GM12878 (cell line): ENCODE results near the gene SHQ1.

Source experiments
- FOXK2 ChIP-seq: fragments of 450-650 bp; IDR thresholded peaks from 2 replicates; pipeline ENCODE4 v1.6.1; 2017; ENCODE audit warnings: mild to moderate bottlenecking, moderate library complexity
- LARP7 ChIP-seq: fragments of 450-650 bp; IDR thresholded peaks from 2 replicates; pipeline ENCODE4 v1.6.1; 2017; ENCODE audit warnings: mild to moderate bottlenecking
- SRF ChIP-seq, 2 experiments: IDR thresholded peaks; 2 replicates each; pipeline ENCODE4 v1.6.1; 2011; ENCODE audit warnings: low read depth in 2 of 2, low read length in 2 of 2, mild to moderate bottlenecking in 1 of 2, moderate library complexity in 1 of 2
- TF ChIP-seq, protein P1 (sequence below), 3 experiments: IDR thresholded peaks in 2 of 3; conservative IDR thresholded peaks in 1 of 3; 2 replicates each; pipeline ENCODE4 v1.5.1; 2011; ENCODE audit warnings: low read depth in 3 of 3, low read length in 3 of 3, mild to moderate bottlenecking in 3 of 3, control low read depth in 2 of 3, moderate library complexity in 2 of 3, inconsistent platforms in 1 of 3, mixed read lengths in 1 of 3; ENCODE audit not compliant: control insufficient read depth in 2 of 3, insufficient read depth in 1 of 3; ENCODE audit errors: extremely low read depth in 1 of 3
- TF ChIP-seq, protein P2 (sequence below): IDR thresholded peaks from 2 replicates; pipeline ENCODE4 v1.6.1; 2012; ENCODE audit warnings: low read depth, low read length, improper control_type of control experiment

DNA sequence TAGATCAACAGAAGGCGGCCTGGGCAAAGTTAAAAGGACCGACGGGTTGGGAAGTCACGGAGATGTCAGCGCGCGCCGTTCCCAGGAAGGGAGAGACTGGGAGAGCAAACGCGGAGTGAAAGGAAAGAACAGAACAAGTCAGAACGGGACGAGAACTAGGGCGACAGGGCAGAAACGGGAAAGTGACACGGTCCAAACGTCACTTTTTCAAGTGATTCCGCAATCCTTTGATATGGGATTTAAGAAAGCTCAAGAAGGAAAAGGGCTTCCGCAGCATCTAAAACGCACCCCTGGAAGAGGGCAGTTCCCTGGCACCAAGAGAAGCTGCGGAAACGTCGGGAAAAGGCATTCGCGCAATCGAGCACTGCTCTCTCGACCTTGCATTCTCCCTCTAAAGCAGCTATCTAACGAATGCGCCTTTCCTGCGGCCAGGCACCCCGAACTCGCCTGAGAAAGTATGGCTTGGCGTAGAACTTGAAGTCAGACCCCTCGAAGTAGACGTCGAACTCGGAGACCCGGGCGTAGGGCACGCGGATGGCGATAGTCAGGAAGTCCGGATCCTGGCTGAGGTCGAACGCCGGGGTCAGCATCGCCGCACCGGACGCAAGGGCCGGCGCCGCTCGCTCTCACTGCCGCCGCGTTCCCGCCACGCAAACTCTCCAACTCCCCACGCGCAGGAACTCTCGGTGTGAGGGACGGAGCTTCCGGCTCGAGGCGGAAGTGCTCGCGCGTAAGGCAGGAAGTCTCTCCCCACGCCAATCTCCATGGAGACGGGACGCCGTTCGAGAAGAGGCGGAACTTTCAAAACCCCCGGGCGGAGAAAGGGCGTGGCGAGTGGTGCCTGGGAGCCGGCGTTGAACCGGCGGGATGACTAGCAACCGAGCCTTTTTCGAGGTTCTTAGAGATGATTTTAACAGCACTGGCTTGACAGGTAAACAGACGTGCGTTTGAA lies at the start of gene SHQ1:
- TF ChIP-seq, protein P1, sequence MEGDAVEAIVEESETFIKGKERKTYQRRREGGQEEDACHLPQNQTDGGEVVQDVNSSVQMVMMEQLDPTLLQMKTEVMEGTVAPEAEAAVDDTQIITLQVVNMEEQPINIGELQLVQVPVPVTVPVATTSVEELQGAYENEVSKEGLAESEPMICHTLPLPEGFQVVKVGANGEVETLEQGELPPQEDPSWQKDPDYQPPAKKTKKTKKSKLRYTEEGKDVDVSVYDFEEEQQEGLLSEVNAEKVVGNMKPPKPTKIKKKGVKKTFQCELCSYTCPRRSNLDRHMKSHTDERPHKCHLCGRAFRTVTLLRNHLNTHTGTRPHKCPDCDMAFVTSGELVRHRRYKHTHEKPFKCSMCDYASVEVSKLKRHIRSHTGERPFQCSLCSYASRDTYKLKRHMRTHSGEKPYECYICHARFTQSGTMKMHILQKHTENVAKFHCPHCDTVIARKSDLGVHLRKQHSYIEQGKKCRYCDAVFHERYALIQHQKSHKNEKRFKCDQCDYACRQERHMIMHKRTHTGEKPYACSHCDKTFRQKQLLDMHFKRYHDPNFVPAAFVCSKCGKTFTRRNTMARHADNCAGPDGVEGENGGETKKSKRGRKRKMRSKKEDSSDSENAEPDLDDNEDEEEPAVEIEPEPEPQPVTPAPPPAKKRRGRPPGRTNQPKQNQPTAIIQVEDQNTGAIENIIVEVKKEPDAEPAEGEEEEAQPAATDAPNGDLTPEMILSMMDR (IDR thresholded peaks at IDR 0.05 in 2 of 3, conservative IDR thresholded peaks at IDR 0.05 in 1 of 3; ENCODE audit: control insufficient read depth in 2 of 3, extremely low read depth in 1 of 3, insufficient read depth in 1 of 3, low read depth in 3 of 3, low read length in 3 of 3): no peak
- no peak for TF ChIP-seq FOXK2
- TF ChIP-seq SRF (IDR thresholded peaks at IDR 0.05; ENCODE audit: low read depth in 2 of 2, low read length in 2 of 2): no peak
- TF ChIP-seq LARP7: peak; percentile 68
- TF ChIP-seq, protein P2, sequence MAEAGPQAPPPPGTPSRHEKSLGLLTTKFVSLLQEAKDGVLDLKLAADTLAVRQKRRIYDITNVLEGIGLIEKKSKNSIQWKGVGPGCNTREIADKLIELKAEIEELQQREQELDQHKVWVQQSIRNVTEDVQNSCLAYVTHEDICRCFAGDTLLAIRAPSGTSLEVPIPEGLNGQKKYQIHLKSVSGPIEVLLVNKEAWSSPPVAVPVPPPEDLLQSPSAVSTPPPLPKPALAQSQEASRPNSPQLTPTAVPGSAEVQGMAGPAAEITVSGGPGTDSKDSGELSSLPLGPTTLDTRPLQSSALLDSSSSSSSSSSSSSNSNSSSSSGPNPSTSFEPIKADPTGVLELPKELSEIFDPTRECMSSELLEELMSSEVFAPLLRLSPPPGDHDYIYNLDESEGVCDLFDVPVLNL: peak; percentile 92
